ENCODE results near the gene NBAS. TPM values are rescaled to one million over a fixed set of nuclear protein-coding genes. Genes with fewer than 3 reads are reported as not detected.

The NBAS gene
- total RNA-seq, 1 donor from 2014 or later = 29.7 TPM

DNA sequence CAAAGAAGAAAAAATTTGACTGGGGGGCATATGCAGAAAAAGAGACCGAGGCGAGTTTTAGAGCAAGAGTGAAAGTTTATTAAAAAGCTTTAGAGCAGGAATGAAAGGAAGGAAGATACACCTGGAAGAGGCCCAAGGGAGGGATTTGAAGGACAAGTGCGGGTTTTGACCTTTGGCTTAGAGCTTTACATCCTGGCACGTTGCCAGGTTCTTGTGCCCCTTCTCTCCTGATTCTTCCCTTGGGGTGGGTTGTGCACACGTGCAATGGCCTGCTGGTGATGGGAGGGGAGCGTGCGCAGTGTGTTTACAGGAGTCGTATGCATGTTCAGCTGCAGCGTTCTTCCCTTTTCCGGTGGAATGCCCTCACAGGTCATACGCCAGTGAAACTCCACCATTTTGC, 208.8 kb downstream of the NBAS start:
- TF ChIP-seq, protein P1, sequence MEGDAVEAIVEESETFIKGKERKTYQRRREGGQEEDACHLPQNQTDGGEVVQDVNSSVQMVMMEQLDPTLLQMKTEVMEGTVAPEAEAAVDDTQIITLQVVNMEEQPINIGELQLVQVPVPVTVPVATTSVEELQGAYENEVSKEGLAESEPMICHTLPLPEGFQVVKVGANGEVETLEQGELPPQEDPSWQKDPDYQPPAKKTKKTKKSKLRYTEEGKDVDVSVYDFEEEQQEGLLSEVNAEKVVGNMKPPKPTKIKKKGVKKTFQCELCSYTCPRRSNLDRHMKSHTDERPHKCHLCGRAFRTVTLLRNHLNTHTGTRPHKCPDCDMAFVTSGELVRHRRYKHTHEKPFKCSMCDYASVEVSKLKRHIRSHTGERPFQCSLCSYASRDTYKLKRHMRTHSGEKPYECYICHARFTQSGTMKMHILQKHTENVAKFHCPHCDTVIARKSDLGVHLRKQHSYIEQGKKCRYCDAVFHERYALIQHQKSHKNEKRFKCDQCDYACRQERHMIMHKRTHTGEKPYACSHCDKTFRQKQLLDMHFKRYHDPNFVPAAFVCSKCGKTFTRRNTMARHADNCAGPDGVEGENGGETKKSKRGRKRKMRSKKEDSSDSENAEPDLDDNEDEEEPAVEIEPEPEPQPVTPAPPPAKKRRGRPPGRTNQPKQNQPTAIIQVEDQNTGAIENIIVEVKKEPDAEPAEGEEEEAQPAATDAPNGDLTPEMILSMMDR (IDR thresholded peaks at IDR 0.05) = no peak
- TF ChIP-seq POLR2A (IDR thresholded peaks at IDR 0.05) = no peak
- TF ChIP-seq POLR2AphosphoS5 (IDR thresholded peaks at IDR 0.05; ENCODE audit: insufficient read depth in 1 of 2, low read depth in 1 of 2) = no peak
- Histone ChIP-seq H3K36me3 (peaks cover 3 to 26% of the 10 kb centered on the region in 2 donors), H3K27ac (no peak overlapping the region), H3K27me3 (no peaks in the 10 kb centered on the region), H3K9me3 (no peaks in the 10 kb centered on the region), H3K4me3 (no peak overlapping the region), H3K4me1 (peaks cover 8% of the 10 kb centered on the region)
- intact Hi-C loops (cut with DNase I) = no loop called here
- DNase-seq (ENCODE audit: extremely low spot score in 2 of 2) = no peak

DNA sequence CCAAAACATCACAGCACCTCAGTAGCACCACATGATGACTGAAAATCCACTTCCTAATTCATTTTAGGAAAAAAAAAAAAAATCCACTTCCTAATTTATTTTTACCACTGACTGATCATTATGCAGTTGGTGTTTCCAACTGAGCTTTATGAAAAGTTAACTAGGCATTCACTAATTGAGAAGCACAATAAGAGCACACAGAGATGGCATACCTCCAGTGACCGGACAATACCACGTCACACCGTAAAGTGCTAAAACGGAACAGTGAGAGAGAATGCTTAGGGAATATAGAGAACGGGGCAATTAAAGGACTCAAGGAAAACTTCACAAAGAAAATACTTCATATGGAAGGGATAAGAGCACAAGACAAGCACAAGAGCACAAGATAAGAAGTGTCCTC, 212.5 kb downstream of the NBAS start:
- Histone ChIP-seq H3K27me3 (no peaks in the 10 kb centered on the region), H3K9me3 (no peaks in the 10 kb centered on the region), H3K4me1 (peaks cover 8% of the 10 kb centered on the region), H3K36me3 (peaks cover 3 to 22% of the 10 kb centered on the region in 2 donors), H3K27ac (no peak overlapping the region), H3K4me3 (no peak overlapping the region)
- DNase-seq (ENCODE audit: extremely low spot score in 2 of 2) = no peak
- intact Hi-C loops (cut with DNase I) = no loop called here
- TF ChIP-seq POLR2AphosphoS5 (IDR thresholded peaks at IDR 0.05; ENCODE audit: insufficient read depth in 1 of 2, low read depth in 1 of 2) (no peak), POLR2A (IDR thresholded peaks at IDR 0.05) (no peak)
- TF ChIP-seq, protein P1 (IDR thresholded peaks at IDR 0.05) = no peak

DNA sequence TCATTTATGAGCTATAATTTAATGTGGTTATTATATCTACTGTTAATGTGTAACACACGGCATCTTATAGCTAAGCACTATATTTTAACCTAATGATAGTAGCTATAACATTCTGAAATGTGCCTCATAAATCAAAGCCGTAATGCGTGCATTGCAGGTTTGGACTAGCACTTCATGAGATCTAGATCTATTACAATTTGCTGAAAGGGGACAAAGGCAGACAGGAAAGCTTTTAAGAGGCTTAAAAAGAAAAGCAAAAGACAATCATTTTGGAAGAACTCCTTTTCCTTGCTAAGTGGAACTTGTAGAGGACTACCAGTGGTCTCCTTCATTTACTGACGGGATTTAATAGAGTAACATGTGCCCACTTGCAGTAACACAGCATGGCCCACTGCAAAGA, 213.1 kb downstream of the NBAS start:
- Histone ChIP-seq H3K9me3 (no peaks in the 10 kb centered on the region), H3K4me3 (no peak overlapping the region), H3K27me3 (no peaks in the 10 kb centered on the region), H3K4me1 (peaks cover 8% of the 10 kb centered on the region), H3K27ac (no peak overlapping the region), H3K36me3 (peaks cover 3 to 21% of the 10 kb centered on the region in 2 donors)
- DNase-seq (ENCODE audit: extremely low spot score in 2 of 2) = no peak
- intact Hi-C loops (cut with DNase I) = no loop called here
- TF ChIP-seq POLR2AphosphoS5 (IDR thresholded peaks at IDR 0.05; ENCODE audit: insufficient read depth in 1 of 2, low read depth in 1 of 2) (no peak), POLR2A (IDR thresholded peaks at IDR 0.05) (no peak)
- TF ChIP-seq, protein P1 (IDR thresholded peaks at IDR 0.05) = no peak

DNA sequence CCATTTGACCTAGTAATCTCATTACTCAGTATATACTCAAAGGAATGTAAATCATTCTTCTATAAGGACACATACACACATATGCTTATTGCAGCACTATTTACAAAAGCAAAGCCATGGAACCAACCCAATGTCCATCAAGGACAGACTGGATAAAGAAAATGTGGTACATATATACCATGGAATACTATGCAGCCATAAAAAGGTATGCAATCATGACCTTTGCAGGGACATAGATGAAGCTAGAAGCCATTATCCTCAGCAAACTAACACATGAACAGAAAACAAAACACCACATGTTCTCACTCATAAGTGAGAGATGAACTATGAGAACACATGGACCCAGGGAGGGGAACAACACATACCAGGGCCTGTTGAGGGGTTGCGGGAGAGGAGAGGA, 214.5 kb downstream of the NBAS start:
- Histone ChIP-seq H3K27me3 (no peaks in the 10 kb centered on the region), H3K4me1 (peaks cover 8% of the 10 kb centered on the region), H3K9me3 (no peaks in the 10 kb centered on the region), H3K36me3 (peaks cover 3 to 14% of the 10 kb centered on the region in 2 donors), H3K4me3 (no peak overlapping the region), H3K27ac (no peak overlapping the region)
- intact Hi-C loops (cut with DNase I) = no loop called here
- no peak for DNase-seq (ENCODE audit: extremely low spot score in 2 of 2)
- no peak for TF ChIP-seq POLR2AphosphoS5 (IDR thresholded peaks at IDR 0.05; ENCODE audit: insufficient read depth in 1 of 2, low read depth in 1 of 2)
- no peak for TF ChIP-seq POLR2A (IDR thresholded peaks at IDR 0.05)
- TF ChIP-seq, protein P1 (IDR thresholded peaks at IDR 0.05) = no peak

DNA sequence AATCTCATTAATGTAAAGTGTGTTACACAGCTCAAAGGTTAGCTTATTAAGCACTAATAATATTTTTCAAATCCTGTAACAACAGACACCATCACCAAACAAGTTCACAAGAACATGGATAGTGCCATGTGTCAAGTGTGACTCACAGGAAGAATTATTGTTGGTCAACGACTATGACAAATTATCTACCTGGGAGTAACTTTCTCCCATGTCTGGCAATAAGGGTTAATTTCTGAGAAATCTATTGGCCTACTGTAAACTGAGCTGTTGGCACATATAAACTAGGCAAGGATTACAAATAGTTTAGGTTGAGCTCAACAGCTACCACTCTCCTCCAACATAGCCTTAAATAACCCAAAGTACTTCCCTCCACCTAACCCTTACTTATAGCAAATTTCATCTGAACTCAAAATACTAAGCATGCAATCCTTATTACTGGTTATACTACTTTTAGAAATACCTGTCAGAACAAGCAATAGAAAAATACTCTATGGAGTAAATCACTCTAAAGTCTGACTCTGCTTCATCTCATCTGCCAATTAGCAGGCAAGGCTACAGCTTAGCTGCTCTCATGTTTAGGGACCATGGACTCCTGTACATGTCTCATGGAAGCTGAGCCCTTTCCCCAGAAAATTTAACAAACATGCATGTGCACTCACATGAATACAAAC, 223.0 kb downstream of the NBAS start:
- TF ChIP-seq, protein P1 (IDR thresholded peaks at IDR 0.05) = no peak
- TF ChIP-seq POLR2A (IDR thresholded peaks at IDR 0.05) = no peak
- TF ChIP-seq POLR2AphosphoS5 (IDR thresholded peaks at IDR 0.05; ENCODE audit: insufficient read depth in 1 of 2, low read depth in 1 of 2) = no peak
- H3K9me3 ChIP-seq = no peaks in the 10 kb centered on the region
- no peak overlapping the region for H3K4me3 ChIP-seq
- H3K27me3 ChIP-seq = no peaks in the 10 kb centered on the region
- intact Hi-C loops (cut with DNase I) = no loop called here
- H3K36me3 ChIP-seq = no peaks in the 10 kb centered on the region
- peaks cover 5% of the 10 kb centered on the region for H3K4me1 ChIP-seq
- H3K27ac ChIP-seq = no peak overlapping the region
- no peak for DNase-seq (ENCODE audit: extremely low spot score in 2 of 2)
